Activated CD8-positive, alpha-beta T cell treated with anti-CD3 and anti-CD28 coated beads for 36 hours (primary cell): ENCODE measurements around the gene SLC30A4. TPM values are rescaled to one million over a fixed set of nuclear protein-coding genes. Genes with fewer than 3 reads are reported as not detected.

Experiments used
- ATAC-seq: fragments of 200-7000 bp; cut with Tn5 transposase; one replicate; pipeline ENCODE4 v1.10.0; 2021; ENCODE audit warnings: mild to moderate bottlenecking, moderate library complexity
- CTCF ChIA-PET: fragments of 350-600 bp; sonication (Branson Sonifier 250); formaldehyde crosslinking; loops from one replicate; lab custom pipeline; 2021; ENCODE audit warnings: antibody characterized with exemption; lab: Charles Lee
- POLR2A ChIA-PET: fragments of 350-600 bp; sonication (Branson Sonifier 250); formaldehyde crosslinking; loops from one replicate; lab custom pipeline; 2021; ENCODE audit warnings: antibody characterized with exemption; lab: Charles Lee
- DNase-seq: peaks from one replicate; pipeline ENCODE4 v3.0.0-alpha.2; 2020
- H3K27ac Mint-ChIP-seq: one replicate; pipeline ENCODE4 v1.8.0; 2021; ENCODE audit warnings: mild to moderate bottlenecking, mixed read lengths
- H3K27me3 Mint-ChIP-seq: one replicate; pipeline ENCODE4 v1.8.0; 2021; ENCODE audit warnings: mixed read lengths
- H3K36me3 Mint-ChIP-seq: one replicate; pipeline ENCODE4 v1.8.0; 2021; ENCODE audit warnings: low read depth, mixed read lengths
- H3K4me1 Mint-ChIP-seq: one replicate; pipeline ENCODE4 v1.8.0; 2021; ENCODE audit warnings: low read depth, mixed read lengths
- H3K4me3 Mint-ChIP-seq: one replicate; pipeline ENCODE4 v1.8.0; 2021; ENCODE audit warnings: mild to moderate bottlenecking, moderate library complexity, mixed read lengths
- H3K9me3 Mint-ChIP-seq: one replicate; pipeline ENCODE4 v1.8.0; 2021; ENCODE audit warnings: mixed read lengths
- intact Hi-C: fragments of 100-400 bp; cut with micrococcal nuclease; formaldehyde crosslinking; loops from one replicate; pipeline ENCODE4 v1.10.0; 2022
- total RNA-seq, 2 experiments: library from RNA; stranded (reverse); gene quantifications; one replicate each; pipeline ENCODE4 v1.2.3, GENCODE V29; 2021
- TF ChIP-seq, protein P1 (sequence below): fragments of 200-600 bp; IDR thresholded peaks from one replicate; pipeline ENCODE4 v1.8.0; 2022; ENCODE audit warnings: antibody characterized with exemption, mild to moderate bottlenecking

The SLC30A4 gene
- total RNA-seq, 2 experiments from 2014 or later, result 1.7 to 2.0 TPM

DNA sequence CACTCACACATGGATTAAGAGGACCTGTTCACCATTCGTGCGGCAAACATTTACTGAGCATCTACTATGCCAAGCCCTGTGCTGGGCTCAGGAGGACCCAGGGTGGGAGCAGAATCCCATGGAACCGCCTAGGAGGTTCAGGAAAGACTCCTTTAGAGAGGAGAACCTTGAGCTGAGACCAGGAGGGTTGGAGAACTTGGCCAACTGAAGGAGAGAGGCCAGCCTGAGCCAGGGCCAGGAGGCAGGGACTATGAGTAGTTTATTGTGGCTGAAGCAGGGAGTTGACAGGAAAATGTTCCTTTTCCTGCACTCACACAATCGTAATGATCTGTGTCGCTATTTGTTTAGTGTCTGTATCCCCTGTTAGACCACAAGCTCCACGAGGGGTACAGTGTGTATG lies 71.3 kb downstream of the SLC30A4 start:
- ChIA-PET POLR2A (no interaction called here), CTCF (interaction anchor here (1.2 to 4.8 kb wide), 3 partner anchors 20 to 246 kb away, joined by 3 to 25 read pairs (median 8); no protein-coding TSS in a partner anchor)
- Mint-ChIP-seq H3K36me3 (no peaks in the 10 kb centered on the region), H3K27me3 (no peaks in the 10 kb centered on the region), H3K4me1 (peaks cover 20% of the 10 kb centered on the region), H3K27ac (no peak overlapping the region), H3K4me3 (no peak overlapping the region), H3K9me3 (no peaks in the 10 kb centered on the region)
- DNase-seq (no peak), ATAC-seq (no peak)
- TF ChIP-seq, protein P1, sequence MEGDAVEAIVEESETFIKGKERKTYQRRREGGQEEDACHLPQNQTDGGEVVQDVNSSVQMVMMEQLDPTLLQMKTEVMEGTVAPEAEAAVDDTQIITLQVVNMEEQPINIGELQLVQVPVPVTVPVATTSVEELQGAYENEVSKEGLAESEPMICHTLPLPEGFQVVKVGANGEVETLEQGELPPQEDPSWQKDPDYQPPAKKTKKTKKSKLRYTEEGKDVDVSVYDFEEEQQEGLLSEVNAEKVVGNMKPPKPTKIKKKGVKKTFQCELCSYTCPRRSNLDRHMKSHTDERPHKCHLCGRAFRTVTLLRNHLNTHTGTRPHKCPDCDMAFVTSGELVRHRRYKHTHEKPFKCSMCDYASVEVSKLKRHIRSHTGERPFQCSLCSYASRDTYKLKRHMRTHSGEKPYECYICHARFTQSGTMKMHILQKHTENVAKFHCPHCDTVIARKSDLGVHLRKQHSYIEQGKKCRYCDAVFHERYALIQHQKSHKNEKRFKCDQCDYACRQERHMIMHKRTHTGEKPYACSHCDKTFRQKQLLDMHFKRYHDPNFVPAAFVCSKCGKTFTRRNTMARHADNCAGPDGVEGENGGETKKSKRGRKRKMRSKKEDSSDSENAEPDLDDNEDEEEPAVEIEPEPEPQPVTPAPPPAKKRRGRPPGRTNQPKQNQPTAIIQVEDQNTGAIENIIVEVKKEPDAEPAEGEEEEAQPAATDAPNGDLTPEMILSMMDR, result no peak
- intact Hi-C loops, result no loop called here

DNA sequence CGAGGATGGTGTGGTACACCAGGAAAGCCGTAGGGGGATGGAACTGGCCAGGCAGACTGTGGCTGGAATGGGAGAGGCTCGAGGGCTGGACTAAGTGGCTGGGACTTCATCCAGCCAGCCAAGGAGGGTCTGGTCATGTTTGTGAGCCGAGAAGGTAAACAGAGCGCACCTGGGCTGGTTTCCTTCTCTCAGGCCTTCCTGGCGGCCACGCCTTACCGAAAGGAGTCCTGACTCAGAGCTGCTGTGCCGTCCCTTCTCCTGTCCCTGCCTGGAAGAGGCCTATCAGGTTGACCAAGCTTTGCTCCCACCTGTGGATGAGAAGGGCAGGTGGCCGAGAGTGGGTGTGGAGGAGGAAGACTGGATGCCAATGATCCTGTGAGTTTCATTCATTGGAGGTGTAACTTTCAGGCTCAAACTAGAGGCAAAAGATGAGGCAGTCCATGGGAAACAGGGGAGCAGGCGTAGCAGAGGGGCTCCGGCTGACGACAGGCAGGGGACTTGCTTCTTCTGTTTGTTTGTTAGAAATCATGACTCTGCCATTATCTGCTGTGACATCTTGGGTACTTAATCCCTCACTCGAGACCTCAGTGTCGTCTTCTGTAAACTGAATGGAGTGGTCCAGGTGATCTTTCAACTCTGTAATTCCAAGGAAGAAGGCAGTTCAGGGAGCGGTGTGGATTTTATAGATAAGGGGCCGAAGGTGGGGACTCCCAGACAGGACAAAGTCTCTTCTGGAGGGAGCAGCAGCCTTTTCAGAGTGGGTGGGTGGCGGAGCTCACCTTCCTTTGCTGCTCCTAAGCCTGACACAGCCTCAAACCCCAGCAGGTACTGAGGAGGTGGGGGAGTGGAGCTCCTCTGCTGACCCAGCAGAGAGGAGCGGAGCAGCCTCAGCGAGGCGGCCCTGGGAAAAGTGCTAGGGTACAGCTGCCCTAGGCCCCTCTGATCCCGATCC lies 72.4 kb downstream of the SLC30A4 start:
- Mint-ChIP-seq H3K36me3 (no peaks in the 10 kb centered on the region), H3K27me3 (no peaks in the 10 kb centered on the region), H3K4me1 (peaks cover 13% of the 10 kb centered on the region), H3K27ac (no peak overlapping the region), H3K9me3 (no peaks in the 10 kb centered on the region), H3K4me3 (no peak overlapping the region)
- intact Hi-C loops, result no loop called here
- no peak for DNase-seq
- ChIA-PET CTCF (interaction anchor here (1.0 to 4.8 kb wide), 4 partner anchors 7 to 245 kb away, joined by 3 to 25 read pairs (median 4); no protein-coding TSS in a partner anchor), POLR2A (no interaction called here)
- no peak for ATAC-seq
- TF ChIP-seq, protein P1, result no peak

- Mint-ChIP-seq H3K27me3 (no peaks in the 10 kb centered on the region), H3K9me3 (no peaks in the 10 kb centered on the region), H3K4me1 (peaks cover 5% of the 10 kb centered on the region), H3K4me3 (no peak overlapping the region), H3K36me3 (no peaks in the 10 kb centered on the region), H3K27ac (no peak overlapping the region)
- no peak for ATAC-seq
- CTCF ChIA-PET, result interaction anchor here (1.0 to 4.8 kb wide), 3 partner anchors 8 to 20 kb away, joined by 3 to 25 read pairs (median 4); no protein-coding TSS in a partner anchor
- POLR2A ChIA-PET, result no interaction called here
- TF ChIP-seq, protein P1, result no peak
- no peak for DNase-seq
- intact Hi-C loops, result no loop called here
These were observed 73.2 kb downstream of the SLC30A4 start for GRCh38 chr15:45449395-45449794.

GRCh38 chr15:45448066-45448915 lies 74.3 kb downstream of the SLC30A4 start:
- POLR2A ChIA-PET, result no interaction called here
- intact Hi-C loops, result no loop called here
- no peak overlapping the region for H3K27ac Mint-ChIP-seq
- TF ChIP-seq, protein P1, result no peak
- H3K4me3 Mint-ChIP-seq, result no peak overlapping the region
- no peaks in the 10 kb centered on the region for H3K27me3 Mint-ChIP-seq
- H3K36me3 Mint-ChIP-seq, result no peaks in the 10 kb centered on the region
- DNase-seq (no peak), ATAC-seq (no peak)
- CTCF ChIA-PET, result interaction anchor here (4.8 kb wide), 1 partner anchor 17 kb away, joined by 25 read pairs; no protein-coding TSS in a partner anchor
- no peaks in the 10 kb centered on the region for H3K4me1 Mint-ChIP-seq
- H3K9me3 Mint-ChIP-seq, result no peaks in the 10 kb centered on the region
